ENCODE data around the gene SRRM3.
"Not testable (repeated sequence)": the region's sequence is repeated elsewhere in the genome, so short reads cannot be mapped to it uniquely, and the experiment has no call there.

Gene SRRM3

DNA sequence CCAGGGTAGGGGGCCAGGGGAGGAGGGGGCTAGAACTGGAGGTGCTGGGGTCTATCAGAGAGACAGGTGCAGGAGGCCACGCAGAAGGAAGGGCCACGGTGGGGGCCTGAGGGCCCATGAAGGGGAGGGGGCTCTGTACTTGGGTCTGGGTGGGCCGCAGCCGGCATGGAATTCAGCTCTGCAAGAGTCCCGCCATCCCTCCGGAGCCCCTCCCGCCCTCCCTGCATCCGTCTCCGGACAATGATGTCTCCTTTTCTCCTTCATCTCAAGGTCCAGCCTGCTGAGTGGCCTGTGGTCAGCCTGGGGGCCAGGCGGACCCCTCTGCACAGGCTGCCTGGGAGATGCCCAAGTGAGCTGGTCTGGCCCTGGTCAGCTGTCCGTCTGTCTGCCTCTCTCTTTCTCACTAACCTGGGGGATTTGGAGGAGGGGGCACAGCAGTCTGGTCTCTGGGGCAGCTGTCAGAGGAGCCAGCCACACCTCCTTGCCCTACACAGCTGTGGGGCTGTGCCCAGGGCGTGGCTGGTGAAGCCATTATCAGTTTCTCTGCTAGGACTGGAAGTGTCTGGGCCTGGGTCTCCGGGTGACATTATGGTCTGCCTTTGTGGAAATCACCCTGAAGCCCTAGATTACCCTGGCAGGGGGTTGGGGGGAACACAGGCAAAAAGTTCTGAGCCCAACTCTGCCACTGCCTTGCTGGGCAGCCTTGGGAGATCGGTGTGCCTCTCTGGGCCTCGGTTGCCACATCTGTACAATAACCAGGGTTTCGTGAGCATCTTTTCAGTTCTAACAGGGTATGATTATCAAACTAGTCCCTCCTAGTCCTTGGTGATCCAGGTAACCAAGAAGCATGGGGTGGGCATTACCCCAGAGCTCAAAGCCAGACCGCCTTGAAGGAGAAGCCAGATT is 81.8 kb downstream of the SRRM3 start:
- Mint-ChIP-seq H3K27me3 (ENCODE audit: low read depth, poor library complexity) (peaks cover 78% of the 10 kb centered on the region), H3K27ac (no peak overlapping the region), H3K9me3 (no peaks in the 10 kb centered on the region), H3K4me1 (peaks cover 18% of the 10 kb centered on the region), H3K4me3 (peak overlapping the region; percentile 69), H3K36me3 (ENCODE audit: low read depth) (no peaks in the 10 kb centered on the region)
- TF ChIP-seq, protein P1, sequence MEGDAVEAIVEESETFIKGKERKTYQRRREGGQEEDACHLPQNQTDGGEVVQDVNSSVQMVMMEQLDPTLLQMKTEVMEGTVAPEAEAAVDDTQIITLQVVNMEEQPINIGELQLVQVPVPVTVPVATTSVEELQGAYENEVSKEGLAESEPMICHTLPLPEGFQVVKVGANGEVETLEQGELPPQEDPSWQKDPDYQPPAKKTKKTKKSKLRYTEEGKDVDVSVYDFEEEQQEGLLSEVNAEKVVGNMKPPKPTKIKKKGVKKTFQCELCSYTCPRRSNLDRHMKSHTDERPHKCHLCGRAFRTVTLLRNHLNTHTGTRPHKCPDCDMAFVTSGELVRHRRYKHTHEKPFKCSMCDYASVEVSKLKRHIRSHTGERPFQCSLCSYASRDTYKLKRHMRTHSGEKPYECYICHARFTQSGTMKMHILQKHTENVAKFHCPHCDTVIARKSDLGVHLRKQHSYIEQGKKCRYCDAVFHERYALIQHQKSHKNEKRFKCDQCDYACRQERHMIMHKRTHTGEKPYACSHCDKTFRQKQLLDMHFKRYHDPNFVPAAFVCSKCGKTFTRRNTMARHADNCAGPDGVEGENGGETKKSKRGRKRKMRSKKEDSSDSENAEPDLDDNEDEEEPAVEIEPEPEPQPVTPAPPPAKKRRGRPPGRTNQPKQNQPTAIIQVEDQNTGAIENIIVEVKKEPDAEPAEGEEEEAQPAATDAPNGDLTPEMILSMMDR (IDR thresholded peaks at IDR 0.05): no peak
- DNase-seq: no peak

DNA sequence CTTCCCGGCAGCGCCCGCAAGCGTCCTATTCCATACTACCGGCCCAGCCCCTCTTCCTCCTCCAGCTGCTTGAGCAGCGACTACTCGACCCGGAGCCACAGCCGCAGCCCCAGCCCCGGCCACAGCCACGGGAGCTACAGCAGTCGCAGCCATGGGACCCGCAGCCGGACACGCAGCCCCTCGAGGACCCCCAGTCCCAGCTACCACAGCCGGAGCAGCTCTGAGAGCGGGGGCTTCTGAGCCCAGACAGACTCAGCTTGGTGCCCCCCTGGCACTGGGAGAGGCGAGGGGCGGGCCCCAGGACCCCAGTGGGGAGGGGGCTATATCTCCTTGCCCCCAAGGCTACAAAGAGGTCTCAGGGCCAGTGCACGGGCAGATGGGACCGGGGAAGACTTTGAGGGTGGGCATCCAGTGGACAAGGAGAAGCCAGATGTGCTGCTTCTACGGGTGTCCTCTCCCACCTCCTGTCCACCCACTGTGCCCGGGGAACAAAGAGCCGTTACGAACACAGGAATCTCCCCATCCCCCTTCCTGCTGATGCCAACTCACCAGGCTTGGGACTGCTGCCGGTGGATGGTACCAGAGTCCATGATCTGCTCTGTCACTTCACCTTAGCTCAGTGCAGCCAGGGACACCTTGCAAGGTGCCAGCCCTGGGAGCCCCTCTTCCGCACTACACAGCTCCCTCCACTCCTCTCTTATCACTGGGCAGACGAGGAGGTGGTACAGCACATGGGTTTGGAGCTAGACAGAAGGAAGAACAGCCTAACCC is 84.1 kb downstream of the SRRM3 start:
- Mint-ChIP-seq H3K27ac (no peak overlapping the region), H3K9me3 (no peaks in the 10 kb centered on the region), H3K27me3 (ENCODE audit: low read depth, poor library complexity) (peaks cover 57% of the 10 kb centered on the region), H3K36me3 (ENCODE audit: low read depth) (no peaks in the 10 kb centered on the region), H3K4me3 (no peak overlapping the region), H3K4me1 (peaks cover 24% of the 10 kb centered on the region)
- DNase-seq: no peak
- TF ChIP-seq, protein P1 (IDR thresholded peaks at IDR 0.05): no peak

DNA sequence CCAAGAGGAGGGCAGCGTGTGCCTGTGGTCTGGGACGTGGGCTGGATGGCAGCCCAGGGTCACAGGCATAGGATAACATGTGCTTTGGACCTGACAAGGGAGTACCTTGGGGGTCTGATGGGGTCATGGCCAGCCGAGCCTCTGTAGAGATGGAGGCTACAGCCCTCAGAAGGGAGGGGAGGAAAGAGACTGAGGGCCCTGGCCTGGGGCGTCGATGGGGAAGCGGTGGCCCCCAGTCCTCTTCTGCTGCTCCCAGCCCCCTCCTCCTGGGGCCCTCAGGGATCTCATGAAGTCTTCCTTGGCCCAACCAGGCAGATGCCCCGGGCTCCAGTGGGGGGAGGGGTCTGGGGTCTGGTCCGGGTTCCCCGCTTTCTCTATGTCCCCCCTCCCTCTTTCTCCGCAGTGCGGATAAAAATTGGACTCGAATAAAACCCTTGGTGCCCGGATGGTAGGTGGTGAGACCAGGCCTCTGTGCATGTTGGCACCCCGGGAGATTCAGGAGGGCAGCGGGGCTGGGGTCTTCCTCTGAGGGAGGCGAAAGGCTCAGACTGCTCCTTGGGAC is 85.2 kb downstream of the SRRM3 start:
- H3K9me3 Mint-ChIP-seq: no peaks in the 10 kb centered on the region
- peaks cover 57% of the 10 kb centered on the region for H3K27me3 Mint-ChIP-seq (ENCODE audit: low read depth, poor library complexity)
- no peak overlapping the region for H3K4me3 Mint-ChIP-seq
- H3K36me3 Mint-ChIP-seq (ENCODE audit: low read depth): no peaks in the 10 kb centered on the region
- TF ChIP-seq, protein P1 (IDR thresholded peaks at IDR 0.05): no peak
- H3K4me1 Mint-ChIP-seq: peaks cover 29% of the 10 kb centered on the region
- no peak overlapping the region for H3K27ac Mint-ChIP-seq
- no peak for DNase-seq

DNA sequence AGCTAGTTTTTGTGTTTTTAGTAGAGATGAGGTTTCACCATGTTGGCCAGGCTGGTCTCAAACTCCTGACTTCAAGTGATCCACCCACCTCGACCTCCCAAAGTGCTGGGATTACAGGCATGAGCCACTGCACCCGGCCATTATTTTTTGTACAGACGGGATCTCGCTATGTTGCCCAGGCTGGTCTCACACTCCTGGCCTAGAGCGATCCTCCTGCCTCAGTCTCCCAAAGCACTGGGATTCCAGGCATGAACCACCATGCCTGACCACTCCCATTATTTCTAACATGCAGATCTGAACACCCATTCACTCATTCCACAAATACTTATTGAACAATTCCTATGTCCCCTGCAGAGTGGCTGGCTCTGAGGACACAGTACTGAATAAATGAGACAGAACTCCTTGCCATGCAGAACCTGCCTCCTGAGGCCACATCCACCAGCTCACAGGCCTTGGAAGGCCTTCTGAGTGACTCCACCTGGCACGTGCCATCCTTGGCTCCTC is 89.2 kb downstream of the SRRM3 start:
- DNase-seq; H3K4me3 Mint-ChIP-seq; H3K27ac Mint-ChIP-seq; H3K36me3 Mint-ChIP-seq (ENCODE audit: low read depth); H3K9me3 Mint-ChIP-seq: not testable (repeated sequence)
- peaks cover 39% of the 10 kb centered on the region for H3K27me3 Mint-ChIP-seq (ENCODE audit: low read depth, poor library complexity)
- peaks cover 48% of the 10 kb centered on the region for H3K4me1 Mint-ChIP-seq

DNA sequence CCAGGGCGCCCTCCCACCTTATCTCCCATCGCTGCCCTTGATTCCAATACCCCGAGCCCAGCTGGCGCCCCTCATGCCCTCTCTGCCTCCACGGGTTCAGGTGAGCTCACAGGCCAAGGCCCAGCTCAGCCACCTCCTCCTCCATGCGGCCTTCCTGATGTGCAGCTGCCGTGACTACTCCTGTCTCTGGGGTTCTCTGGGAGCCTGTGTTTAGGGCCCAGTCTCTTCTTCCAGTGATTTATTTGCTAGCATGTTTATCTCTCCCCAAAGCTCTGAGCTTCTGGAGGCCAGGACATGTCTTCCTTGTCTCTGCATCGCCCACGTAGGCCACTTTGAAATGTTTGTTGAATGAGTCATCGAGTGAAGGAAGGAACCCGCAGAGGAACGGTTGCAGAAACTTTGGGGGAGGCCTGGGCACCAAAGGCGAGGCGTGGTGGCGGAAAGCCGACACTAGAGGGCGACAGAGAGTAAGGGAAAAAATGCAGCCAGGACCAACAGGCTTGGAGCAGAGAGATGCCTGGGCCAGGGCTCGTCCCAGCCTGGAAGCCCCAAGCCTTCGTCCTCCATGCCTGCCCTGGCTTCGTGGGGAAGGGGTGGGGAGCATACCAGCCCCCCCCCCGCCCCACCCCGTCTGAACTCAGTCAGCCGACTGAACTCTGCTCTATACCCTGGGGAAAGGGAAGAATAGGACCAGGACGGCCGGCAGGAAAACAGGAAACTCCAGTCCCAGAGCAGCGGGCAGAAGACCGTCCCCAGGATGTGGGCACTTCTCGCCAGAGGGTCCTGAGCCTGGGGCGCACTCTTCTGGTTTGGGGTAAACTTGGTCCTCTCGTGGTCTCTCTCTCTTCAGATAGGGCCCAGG is 89.9 kb downstream of the SRRM3 start:
- peak; percentile 92 for DNase-seq
- H3K4me1 Mint-ChIP-seq: peaks cover 46% of the 10 kb centered on the region
- no peak overlapping the region for H3K27ac Mint-ChIP-seq
- TF ChIP-seq, protein P1 (IDR thresholded peaks at IDR 0.05): peak; percentile 98
- H3K36me3 Mint-ChIP-seq (ENCODE audit: low read depth): no peaks in the 10 kb centered on the region
- peaks cover 35% of the 10 kb centered on the region for H3K27me3 Mint-ChIP-seq (ENCODE audit: low read depth, poor library complexity)
- no peaks in the 10 kb centered on the region for H3K9me3 Mint-ChIP-seq
- no peak overlapping the region for H3K4me3 Mint-ChIP-seq

All from nephron progenitor cell (in vitro differentiated cells).